Ecto neural progenitor cell (in vitro differentiated cells): ENCODE results near the gene FIGN.

Source experiments
- DNase-seq: peaks from one replicate; pipeline ENCODE4 v3.0.0-alpha.2; 2018; ENCODE audit warnings: low spot score

FIGN gene

DNA sequence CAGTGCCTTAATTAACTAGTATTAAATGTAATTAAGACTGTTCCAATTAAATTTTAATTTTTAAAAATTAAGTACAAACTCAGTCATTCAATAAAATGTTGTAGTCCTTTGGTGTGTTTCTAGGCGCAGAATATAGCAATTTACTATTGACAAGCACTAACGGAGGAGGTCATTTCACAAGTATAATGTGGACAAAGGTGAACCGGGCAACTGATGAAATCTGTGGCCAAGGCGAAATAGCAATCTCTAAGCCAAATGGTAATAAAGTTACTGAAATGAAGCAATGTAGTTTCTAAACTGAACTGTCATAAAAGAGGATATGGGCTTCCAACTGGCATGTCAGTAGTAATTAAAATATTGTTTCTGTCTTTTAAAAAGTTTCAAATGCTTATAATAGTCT lies 27.5 kb downstream of the FIGN start:
- DNase-seq: no peak

DNA sequence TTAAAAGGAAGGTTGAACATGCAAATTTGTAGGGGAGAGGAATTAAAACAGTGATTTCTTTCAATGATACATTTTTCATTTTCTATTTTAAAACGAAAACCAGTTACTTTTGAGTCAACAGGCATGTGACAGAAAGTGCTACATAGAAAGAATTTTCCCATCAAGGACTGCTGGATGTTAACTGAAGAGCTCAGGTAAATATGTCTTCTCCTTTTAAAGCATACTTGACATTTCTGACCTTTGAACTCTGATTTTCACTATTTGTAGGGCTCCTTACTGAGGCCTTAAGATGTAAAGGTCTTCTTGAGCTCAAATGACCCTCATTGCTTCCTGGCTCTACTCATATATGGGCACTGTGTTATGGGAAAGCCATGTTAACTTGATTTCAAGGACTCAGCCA lies 32.4 kb downstream of the FIGN start:
- no peak for DNase-seq

DNA sequence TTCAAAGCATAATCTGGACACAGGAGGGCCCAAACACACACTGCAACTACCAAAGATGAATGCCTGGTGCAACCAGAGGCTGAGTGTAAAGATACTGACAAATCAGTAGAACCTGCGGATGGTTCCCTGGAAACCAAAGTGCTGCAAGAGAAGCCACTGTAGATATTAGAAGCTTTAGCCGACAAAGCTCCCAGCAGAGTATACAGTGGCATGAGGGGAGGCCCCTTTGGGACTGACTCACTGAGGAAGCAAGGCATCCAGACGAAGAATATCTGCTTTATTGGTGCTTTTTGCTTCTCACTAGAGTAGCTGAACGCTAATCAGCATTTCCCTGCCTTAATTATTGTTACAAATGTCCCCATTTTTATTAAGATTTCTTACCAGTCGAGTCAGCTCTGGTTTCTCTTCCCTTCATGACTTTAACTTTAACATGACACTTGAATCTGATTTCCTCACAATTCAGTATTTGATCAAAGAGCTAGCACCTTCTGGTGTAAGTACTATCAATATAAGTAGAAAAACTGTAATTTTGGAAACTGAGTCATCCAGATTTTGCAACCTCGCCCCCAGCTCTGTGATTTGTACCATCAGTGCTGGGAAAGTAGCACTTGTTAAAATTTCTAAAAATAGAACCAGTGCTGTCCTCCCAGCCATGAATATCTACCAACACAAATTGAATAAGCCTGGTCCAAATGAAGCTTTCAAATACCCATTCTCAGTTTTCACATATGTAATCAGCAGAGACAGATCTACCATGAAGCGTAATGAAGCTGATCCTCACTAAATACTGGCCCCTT lies 34.2 kb downstream of the FIGN start:
- DNase-seq: no peak

DNA sequence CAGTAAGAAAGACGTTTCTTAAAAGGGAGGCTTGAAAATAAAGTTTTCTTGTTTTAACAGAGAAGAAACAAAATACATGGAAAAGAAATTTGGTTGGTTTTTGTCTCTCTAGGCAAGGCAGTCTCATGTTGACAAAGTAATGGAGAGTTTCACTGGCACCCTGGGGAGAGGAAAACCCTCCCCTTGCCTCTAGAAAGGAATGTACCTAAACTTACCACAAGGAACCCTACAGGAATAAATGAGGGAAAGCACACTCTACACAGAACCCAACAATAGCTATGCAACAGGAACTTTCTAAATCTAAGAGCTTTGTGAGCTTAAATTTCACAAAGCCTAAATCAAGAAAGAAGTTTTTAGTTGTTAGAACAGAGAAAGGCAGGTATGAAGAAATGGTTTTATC lies 37.0 kb downstream of the FIGN start:
- DNase-seq: no peak

DNA sequence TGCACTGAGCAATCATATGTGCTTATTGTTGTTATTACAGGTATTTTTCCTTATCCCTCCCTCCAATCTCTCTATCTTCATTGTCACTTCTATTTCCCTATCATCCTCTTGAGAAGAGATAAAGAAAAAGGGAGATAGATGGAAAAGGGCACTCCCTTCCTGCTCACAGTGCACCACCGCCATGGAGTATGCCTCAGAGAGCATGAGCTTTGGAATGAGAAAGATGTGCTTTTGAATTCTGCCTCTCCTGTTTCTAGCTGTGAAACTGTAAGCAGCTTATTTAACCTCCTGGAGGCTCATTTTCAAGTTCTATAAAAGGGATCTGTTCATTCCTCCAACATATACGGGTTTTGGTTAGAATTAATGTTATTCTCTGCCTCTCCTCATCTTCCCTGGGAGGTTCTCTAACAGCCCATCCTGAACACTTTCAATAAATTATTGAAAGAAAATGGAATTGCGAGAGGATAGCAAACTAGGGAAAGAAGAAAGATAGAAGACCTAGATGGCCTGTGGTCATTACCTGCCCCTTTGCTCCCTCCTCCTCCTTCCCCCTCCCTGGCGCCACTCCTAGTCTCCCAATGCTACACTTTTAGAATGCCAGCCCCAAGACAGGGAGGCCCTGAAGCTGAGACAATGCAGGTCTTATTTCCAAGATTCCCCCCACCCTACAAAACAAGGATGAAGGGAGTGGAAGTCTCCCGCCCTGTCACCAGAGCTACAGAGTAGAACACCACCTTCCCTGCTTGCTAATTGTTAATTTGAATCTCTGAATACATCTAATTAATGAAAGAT lies 37.8 kb downstream of the FIGN start:
- DNase-seq: no peak

DNA sequence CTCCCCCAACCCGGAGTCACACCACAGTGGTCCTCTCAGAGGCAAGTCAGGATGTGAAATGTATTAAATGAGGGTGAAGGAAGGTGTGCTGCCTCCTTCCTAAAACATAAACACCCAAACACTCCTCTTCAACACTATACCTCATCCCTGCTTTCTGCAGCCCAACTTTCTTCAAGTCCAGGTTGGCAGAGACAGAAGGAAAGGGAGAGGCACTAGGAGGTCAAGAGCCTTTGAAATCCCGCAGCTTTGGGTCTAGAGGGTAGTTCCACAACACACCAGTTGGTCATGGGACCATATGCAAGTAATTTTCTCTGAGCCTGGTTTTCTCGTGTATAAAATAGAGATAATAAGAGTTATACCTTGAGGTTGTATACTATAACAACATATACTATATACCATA lies 38.4 kb downstream of the FIGN start:
- no peak for DNase-seq

DNA sequence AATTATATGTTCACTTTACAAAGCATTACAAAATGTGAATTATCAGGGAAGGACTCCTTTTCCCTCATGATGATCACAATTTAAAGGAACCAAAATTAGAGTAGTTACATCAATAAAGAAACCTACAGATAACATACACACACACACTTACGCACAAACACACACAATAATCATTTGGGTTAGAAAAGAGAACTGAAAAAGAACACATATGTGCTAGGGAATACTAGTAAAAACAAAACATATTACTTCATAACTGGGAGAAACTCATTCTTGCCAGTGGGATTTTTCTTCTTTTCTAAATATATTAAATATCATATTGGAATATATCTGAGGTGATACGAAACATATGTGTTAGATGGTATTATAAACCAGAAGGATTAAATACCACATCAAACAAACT lies 42.3 kb downstream of the FIGN start:
- no peak for DNase-seq

DNA sequence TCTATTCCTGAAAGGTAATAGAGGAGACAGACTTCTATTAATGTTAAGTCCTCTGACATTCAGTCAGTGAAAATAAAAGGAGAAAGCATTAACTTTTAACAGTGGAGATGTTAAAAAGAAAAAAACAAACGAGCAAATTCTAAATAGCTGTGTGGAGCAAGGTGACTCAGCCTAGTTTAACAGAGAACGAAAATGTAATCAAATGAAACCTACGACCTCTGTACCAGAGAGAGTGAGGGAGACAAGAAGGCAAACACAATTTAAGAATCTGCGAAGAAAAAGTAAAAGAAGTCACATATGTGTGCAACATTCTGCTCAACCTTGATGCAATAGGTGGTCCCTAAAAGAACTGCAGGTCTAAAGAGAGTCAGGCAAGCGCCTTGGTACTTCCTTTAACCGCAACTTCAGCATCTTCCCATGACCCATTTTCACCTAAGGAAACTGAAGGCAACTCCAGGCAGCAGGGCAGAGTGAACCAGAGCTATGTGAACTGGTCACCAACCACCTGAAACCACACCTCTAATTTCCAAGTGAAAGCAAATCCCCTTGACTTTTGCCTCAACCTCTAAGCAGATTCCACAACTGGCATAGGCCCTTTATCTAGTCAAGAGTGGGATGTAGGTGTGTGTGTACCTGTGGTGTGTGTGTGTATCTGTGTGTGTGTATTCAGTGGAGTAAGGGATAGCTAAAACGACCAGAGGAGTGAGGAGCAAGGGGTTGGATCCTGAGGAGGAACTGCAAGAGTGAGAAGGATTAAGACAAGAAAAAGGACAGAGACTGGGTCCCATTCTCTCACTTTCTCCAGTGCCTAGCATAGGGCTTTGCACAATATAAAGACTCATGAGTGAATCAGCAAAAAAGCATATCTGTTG lies 43.0 kb downstream of the FIGN start:
- no peak for DNase-seq

DNA sequence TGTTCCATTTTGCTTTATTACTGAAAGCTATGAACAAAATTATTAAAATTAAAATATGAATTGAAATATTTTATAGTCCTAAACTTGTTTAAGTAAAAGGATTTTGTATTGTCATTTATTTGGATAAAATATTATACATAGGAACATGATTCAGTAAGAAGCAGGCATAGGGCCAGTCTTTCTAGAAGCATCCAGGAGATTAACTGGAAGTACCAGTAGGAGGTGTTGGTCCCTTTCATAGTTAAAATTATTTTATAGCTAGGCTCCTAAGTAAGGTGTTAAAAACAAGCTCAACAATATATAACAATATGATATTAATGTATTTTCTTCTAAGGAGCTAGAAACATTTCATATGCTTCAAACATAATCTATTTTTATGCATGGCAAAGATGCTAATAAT lies 43.7 kb downstream of the FIGN start:
- no peak for DNase-seq

DNA sequence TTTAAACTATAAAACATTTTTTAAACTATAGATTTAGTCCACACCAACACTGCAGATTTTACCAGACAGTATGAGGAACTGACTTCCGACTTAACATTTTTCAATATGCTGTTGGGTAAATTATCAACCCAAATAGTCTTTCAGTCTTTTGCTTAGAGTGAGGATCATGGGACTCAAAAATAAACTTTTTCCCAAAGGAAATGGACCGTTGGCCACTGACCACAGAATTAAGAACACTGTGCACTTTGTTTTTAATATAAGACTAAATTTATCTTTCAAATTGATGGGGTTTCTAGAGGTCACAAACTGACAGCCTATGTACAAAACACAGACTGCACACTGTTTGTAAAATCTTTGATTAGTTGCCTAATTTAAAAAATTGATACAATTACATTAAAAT lies 44.9 kb downstream of the FIGN start:
- DNase-seq: no peak

DNA sequence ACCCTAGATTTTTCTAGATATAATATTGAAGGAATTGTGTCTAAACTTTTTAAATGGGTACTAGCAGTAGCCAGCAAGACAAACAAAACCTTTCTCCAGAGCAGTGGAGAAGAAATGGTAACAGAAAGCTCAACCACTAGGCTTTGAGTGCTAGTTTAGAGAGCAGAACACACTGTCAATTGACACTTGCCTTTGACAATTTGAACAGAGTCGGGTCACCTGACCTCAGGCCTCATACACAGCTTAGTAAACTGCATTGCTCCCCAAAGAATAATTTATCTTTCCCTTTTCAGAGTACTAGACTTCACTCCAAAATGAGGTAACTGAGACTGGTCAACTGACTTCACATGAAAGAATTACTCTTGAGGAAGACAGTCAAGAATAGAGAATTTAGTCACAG lies 48.6 kb downstream of the FIGN start:
- DNase-seq: no peak

DNA sequence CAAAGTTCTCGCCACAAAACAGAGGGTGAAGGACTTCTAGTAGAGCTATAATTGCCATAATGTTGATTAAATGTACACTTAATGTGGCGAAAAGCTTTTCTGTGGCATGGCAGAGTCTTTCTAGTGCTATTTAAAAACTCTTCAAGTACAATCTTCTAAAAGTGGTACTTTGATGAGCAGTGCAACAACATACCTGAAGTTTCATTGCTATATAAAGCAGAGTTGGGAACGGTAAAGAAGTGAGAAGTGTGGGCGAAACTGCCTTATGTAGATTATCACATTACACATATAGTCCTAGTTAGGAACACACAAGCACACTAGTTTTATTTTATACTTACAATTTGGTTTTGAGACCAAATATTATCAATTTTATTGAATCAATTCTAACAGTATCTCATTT lies 49.5 kb downstream of the FIGN start:
- no peak for DNase-seq

DNA sequence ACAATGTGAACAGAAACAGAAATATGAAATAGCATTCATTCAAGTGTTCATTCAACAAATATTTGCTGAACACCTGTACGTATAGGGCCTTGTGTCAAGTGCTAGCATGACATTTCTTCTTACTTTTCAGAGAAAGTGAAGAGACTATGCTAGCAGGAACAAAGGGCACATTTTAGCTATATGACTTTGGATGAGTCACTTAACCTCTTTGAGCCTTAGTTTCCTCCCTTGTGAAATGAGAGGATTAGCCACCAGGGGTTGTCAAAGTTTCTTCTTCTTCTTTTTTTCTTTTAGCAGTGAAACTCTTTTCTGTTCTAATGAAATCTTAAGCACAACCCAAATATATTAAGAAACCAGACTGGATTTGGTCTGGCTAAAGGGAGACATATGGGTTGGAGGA lies 53.1 kb downstream of the FIGN start:
- DNase-seq: no peak

DNA sequence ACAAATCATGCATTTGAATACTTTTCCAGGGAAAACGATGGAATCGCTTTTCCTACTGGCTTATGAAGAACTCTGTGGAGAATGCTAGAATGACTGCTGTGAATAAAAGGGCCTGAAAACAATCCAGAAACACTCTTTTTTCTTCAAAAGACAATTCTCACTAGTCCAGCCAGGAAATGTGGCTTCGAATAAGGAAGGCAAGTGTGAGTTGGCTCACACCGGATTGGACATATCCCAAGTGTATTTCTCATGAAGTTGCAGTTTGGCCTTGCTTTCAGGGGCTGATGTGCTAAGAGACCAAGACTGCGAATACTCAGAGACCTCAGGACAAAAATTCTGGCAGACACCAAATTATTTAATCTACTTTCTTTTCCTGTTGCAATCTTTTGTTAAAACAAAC lies 54.1 kb downstream of the FIGN start:
- no peak for DNase-seq

DNA sequence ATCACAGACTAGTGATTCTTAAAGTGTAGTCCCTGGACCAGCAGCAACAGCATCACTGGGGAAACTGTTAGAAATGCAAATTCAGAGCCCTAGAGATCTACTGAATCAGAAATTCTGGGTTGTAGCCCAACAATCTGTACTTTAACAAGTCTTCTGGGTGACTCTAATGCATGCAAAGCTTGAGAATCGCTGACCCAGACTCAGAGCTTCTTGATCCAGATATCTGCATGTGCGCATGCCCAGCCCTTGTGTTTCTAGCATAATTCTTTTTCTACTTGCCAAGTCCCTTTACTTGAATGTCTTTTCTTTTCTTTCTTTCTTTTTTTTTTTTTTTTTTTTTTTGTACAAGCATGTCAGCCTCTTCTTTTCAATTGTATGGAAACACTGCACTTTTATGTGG lies 60.4 kb downstream of the FIGN start:
- DNase-seq: no peak

DNA sequence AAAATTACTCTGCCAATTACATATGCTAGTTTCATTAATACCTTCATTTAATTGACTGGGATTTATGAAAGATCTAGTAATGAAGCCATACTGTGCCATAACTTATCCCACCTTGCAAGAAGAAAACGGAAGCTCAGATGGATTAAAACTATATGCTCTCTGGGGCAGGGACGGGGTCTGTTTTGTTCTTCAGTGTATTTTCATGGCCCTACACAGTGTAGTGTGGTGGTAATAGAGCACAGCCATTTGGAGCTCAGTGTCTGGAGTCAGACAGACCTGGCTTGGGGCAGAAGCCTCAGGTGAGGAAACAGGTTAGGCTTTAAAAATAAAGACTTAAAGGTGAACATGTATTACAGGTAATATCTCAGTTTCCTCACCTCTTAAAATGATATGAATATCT lies 62.3 kb downstream of the FIGN start:
- no peak for DNase-seq

DNA sequence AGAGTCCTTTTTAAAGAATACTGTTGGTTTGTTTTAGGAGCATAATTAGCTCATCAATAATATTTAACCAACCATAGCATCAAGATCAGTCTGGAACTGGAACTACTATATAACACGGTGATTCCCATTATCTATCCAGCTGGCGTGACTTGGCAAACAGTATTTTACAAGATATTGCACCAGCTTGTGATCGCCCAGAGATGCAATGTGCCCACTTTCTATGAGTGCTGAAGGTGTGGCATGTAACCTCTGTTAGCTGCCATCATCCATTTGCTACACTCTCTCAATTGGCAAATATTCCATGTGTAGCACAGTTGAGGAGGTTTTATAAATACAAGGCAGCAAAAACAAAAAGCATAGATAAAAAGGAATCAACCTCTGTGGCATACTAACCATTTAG lies 64.9 kb downstream of the FIGN start:
- DNase-seq: no peak

DNA sequence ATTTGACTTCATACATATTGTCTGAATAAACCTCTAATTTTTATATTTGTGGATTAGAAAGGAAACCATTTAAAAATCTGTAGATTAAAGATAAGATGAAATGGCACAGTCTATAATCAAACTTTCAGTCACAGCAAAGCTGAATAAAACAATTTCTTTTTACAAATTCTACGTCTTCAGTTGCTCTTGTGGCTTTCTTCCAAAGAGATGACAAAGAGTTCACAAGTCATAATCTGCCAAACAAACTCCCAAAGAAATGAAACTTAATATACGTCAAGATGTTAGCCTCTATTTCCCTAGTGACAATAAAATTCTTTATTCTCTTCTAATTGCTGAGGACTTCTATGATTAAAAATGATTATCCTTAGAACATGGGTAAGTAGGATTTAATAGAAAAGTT lies 66.3 kb downstream of the FIGN start:
- DNase-seq: no peak

DNA sequence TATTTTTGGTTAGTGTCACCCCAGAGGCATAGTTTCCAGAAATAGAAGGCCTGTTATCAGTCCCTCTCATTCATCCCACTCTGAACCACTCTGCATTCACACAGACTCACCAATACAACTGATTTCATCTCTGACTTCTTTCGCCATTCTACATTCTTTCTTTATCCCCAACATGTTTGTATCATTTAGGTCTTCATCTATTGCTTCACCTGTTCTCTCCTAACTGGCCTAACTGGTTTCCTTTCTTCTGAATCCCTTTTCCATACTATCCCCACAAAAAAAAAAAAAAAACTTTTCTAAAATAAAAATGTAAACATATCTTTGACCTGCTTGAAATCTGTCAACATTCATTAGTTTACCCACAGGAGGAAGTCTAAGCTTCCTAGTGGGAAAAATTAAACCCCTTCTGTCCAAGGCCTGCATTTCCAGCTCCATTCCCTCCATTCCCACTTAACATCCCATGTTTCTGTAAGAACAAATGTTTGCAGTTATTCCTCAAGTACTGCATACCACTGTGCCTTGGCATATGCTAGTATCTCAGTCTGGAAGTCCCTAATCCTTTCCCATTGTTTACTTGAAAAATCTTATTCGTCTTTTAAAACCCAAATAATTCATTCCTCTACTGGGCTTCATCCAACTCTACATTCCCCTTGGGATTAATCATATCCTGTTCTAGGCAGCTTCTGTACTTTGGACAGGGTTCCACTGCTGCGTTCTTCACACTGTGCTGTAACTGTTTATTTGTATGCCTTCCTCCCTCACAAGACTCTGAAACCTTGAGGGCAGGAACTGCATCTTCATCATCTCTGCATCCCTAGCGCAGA lies 68.5 kb downstream of the FIGN start:
- DNase-seq: no peak

DNA sequence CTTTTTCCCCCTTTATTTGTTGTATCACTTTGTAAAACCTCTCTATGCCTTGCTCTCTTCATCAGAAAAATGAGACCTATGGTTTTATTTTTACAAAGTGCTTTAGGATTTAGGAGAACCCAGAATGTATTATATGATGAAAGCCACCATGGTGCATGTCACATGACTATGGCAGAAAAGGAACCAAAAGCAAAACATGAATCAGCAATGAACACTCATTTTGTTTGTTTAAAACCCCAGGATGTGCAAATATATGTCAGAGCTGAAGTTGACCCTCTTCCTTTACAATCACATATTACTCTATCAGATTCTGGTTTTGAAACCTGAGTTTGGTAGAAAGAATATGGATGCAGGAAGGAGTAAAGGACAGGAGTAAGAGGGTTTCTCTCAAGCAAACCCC lies 70.0 kb downstream of the FIGN start:
- DNase-seq: no peak

DNA sequence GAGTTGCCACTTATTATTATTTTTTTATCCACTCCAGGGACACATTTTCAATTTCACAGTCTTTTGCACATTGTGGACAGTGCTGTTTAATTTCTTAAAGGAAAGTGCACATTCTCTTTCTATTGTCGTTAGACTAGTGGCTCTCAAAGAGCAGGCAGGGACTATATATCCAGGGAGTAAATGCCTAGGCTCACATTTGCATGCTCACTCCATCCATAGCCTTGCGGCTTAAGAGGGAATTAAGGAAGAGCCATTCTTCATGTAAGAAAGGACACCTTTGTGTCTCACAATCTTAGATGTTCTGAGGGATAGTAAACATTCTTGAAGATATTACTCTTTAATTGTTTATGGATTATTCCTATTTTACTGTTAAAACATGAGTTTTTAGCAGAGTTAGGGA lies 70.8 kb downstream of the FIGN start:
- DNase-seq: no peak

DNA sequence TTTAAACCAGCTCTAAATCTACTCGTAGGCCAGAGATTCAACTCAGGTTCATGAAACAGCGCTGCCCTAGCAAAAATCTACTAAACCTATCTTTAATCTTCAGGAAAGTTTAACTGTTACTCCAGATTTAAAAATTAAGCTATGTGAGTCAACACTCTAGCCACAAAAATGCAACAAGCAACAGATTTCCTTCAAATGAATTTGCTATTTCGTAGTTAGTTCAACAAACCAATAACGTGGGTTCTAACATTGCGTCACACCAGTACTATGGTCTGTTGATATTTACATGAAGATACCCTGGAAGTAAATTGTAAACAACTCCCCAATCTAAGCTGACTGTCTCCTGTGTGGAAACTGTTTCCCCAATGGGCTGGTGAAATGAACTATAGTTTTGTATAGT lies 71.2 kb downstream of the FIGN start:
- DNase-seq: no peak
